ENCODE measurements around the gene P2RX4. TPM values are rescaled to one million over a fixed set of nuclear protein-coding genes. Genes with fewer than 3 reads are reported as not detected.
A peak's percentile ranks its signal among the peaks of the same experiment; 100 is the strongest.
"Not testable (repeated sequence)": the region's sequence is repeated elsewhere in the genome, so short reads cannot be mapped to it uniquely, and the experiment has no call there.

The P2RX4 gene
- total and polyA plus RNA-seq, 4 experiments from 2014 or later, result 35.4 to 66.0 (median 52.7) TPM

DNA sequence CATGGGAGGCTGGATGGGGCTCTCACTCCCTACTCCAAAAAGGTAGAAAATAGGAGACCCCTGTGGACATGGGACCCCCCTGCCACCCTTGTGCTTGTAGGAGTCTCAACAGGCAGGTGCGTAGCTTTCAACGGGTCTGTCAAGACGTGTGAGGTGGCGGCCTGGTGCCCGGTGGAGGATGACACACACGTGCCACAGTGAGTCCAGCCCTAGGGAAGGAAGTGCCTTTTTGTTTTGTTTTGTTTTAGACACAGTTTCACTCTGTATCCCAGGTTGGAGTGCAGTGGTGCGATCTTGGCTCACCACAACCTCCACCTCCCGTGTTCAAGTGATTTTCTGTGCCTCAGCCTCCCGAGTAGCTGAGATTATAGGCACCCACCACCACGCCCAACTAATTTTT is 12.9 kb downstream of the P2RX4 start:
- Mint-ChIP-seq H3K9me3 (no peaks in the 10 kb centered on the region), H3K4me3 (peak overlapping the region in 5 of 8 donors; percentile 23 to 84 (median 71)), H3K27ac (peak overlapping the region; percentile 86 to 97 (median 95)), H3K4me1 (peaks cover 32 to 61% (median 44%) of the 10 kb centered on the region in 4 donors), H3K36me3 (peaks cover 17 to 39% of the 10 kb centered on the region in 2 donors), H3K27me3 (no peaks in the 10 kb centered on the region)
- H3K4me3 ChIP-seq (ENCODE audit: low read length in 2 of 2), result no peak overlapping the region
- peaks cover 2% of the 10 kb centered on the region for H3K36me3 ChIP-seq (ENCODE audit: insufficient read depth, low read length)
- intact Hi-C loops (cut with micrococcal nuclease), result loop anchor here (1.0 to 2.0 kb wide), 3 partner anchors 94 to 162 kb away; no protein-coding TSS in a partner anchor
- POLR2A ChIA-PET (ENCODE audit: partially characterized antibody), result interaction anchor here (1.0 to 4.7 kb wide), 4 partner anchors 10 to 189 kb away, joined by 5 to 113 read pairs (median 47); partner anchors contain the start of genes P2RX4 and P2RX7
- CTCF ChIA-PET (ENCODE audit: partially characterized antibody), result interaction anchor here (1.0 to 3.2 kb wide), 4 partner anchors 9 to 163 kb away, joined by 3 to 16 read pairs (median 3); no protein-coding TSS in a partner anchor
- no peaks in the 10 kb centered on the region for H3K27me3 ChIP-seq (ENCODE audit: insufficient read depth, low read length)
- no peaks in the 10 kb centered on the region for H3K9me3 ChIP-seq (ENCODE audit: control insufficient read depth in 1 of 2, low read length in 2 of 2)
- DNase-seq, result peak in 1 of 5 donors; percentile 21
- peaks cover 51% of the 10 kb centered on the region for H3K4me1 ChIP-seq (ENCODE audit: insufficient read depth, low read length)
- peak overlapping the region; percentile 47 for H3K27ac ChIP-seq (ENCODE audit: low read depth, low read length)

DNA sequence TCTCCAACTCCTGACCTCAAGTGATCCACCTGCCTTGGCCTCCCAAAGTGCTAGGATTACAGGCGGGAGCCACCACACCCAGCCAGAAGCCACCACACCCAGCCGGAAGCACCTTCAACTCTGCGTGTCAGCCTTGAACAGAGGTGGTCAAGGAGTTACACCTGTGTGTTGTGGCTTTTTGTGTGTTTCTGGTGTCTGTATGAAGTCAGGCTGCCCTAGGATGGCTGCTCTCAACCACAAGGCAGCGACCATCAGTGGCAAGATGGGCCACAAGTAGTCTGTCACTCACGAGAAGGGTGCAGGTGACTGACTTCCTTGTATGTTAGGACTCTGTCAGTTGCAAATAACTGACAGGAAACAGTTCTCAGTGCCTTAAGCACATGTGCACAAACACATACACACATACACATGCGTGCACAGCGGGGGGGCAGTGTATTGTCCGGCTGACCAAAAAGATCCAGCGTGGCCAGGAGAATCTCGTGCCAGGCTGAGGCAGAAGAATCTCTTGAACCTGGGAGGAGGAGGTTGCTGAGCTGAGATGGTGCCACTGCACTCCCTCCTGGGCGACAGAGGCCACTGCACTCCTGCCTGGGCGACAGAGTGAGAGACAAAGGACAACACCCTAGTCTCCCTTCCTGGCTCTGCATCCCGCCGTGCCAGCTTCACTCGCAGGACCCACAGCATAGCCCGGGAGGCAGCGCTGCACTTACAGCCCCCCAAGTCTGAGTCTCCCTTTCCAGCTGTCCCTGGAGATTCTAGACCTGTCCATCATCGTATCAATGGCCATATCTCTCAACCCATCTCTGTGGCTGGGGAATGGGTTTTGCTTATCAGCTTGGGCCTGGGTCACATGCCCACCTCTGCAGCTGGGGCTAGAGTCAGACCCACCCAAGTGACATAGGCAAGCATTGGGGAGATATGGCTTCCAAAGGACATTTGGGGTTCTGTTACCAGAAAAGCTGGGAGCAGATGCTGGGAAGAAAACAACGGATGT is 13.7 kb downstream of the P2RX4 start:
- Histone ChIP-seq H3K27me3 (ENCODE audit: insufficient read depth, low read length) (no peaks in the 10 kb centered on the region), H3K4me1 (ENCODE audit: insufficient read depth, low read length) (peaks cover 52% of the 10 kb centered on the region), H3K36me3 (ENCODE audit: insufficient read depth, low read length) (peaks cover 2% of the 10 kb centered on the region), H3K27ac (ENCODE audit: low read depth, low read length) (peak overlapping the region; percentile 47), H3K4me3 (ENCODE audit: low read length in 2 of 2) (peak overlapping the region in 1 of 2 donors; percentile 0), H3K9me3 (ENCODE audit: control insufficient read depth in 1 of 2, low read length in 2 of 2) (no peaks in the 10 kb centered on the region)
- DNase-seq, result peak; percentile 34 to 64 (median 53)
- ChIA-PET CTCF (ENCODE audit: partially characterized antibody) (interaction anchor here (0.9 to 3.2 kb wide), 12 partner anchors 8 to 642 kb away, joined by 3 to 26 read pairs (median 4); partner anchors contain the start of gene POP5), POLR2A (ENCODE audit: partially characterized antibody) (interaction anchor here (0.8 to 4.7 kb wide), 16 partner anchors 10 to 578 kb away, joined by 3 to 113 read pairs (median 4); partner anchors contain the start of genes CAMKK2, P2RX4 and P2RX7)
- peak overlapping the region; percentile 86 to 97 (median 95) for H3K27ac Mint-ChIP-seq
- H3K9me3 Mint-ChIP-seq, result no peaks in the 10 kb centered on the region
- intact Hi-C loops (cut with micrococcal nuclease), result loop anchor here (1.0 to 2.0 kb wide), 4 partner anchors 17 to 163 kb away; no protein-coding TSS in a partner anchor
- peak overlapping the region in 7 of 8 donors; percentile 19 to 84 (median 72) for H3K4me3 Mint-ChIP-seq
- H3K36me3 Mint-ChIP-seq, result peaks cover 17 to 34% of the 10 kb centered on the region in 2 donors
- no peaks in the 10 kb centered on the region for H3K27me3 Mint-ChIP-seq
- H3K4me1 Mint-ChIP-seq, result peaks cover 32 to 61% (median 44%) of the 10 kb centered on the region in 4 donors

DNA sequence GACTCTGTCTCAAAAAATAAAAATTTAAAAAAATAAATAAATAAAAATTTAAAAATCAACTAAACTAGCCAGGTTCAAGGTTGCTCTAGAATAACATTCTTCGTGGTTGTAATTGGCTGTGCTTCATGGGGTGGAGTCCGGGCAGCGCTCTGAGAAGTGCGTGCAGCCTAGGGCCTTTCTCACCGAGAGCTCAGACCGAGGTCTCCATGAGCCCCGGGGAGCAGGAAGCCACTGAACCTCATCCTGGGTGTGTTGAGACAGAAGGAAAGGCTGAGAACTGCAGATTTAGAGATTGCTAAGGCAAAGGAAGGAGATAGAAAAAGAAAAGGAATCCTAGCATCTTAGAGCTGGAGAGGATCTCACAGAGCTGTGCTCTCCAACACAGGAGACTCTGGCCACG is 14.7 kb downstream of the P2RX4 start:
- H3K9me3 Mint-ChIP-seq, result no peaks in the 10 kb centered on the region
- Histone ChIP-seq H3K36me3 (ENCODE audit: insufficient read depth, low read length) (peaks cover 7% of the 10 kb centered on the region), H3K27ac (ENCODE audit: low read depth, low read length) (peak overlapping the region; percentile 54), H3K9me3 (ENCODE audit: control insufficient read depth in 1 of 2, low read length in 2 of 2) (no peaks in the 10 kb centered on the region), H3K4me1 (ENCODE audit: insufficient read depth, low read length) (peaks cover 55% of the 10 kb centered on the region), H3K4me3 (ENCODE audit: low read length in 2 of 2) (no peak overlapping the region), H3K27me3 (ENCODE audit: insufficient read depth, low read length) (no peaks in the 10 kb centered on the region)
- no peaks in the 10 kb centered on the region for H3K27me3 Mint-ChIP-seq
- POLR2A ChIA-PET (ENCODE audit: partially characterized antibody), result interaction anchor here (0.6 to 4.7 kb wide), 18 partner anchors 9 to 577 kb away, joined by 3 to 113 read pairs (median 4); partner anchors contain the start of genes CAMKK2, P2RX4, P2RX7 and RNF34
- peak overlapping the region; percentile 68 to 89 (median 78) for H3K4me3 Mint-ChIP-seq
- H3K4me1 Mint-ChIP-seq, result peaks cover 30 to 63% (median 45%) of the 10 kb centered on the region in 4 donors
- H3K27ac Mint-ChIP-seq, result peak overlapping the region; percentile 86 to 97 (median 94)
- intact Hi-C loops (cut with micrococcal nuclease), result loop anchor here (1.0 kb wide), 1 partner anchor 16 kb away; no protein-coding TSS in a partner anchor
- CTCF ChIA-PET (ENCODE audit: partially characterized antibody), result interaction anchor here (0.6 to 3.2 kb wide), 10 partner anchors 9 to 643 kb away, joined by 3 to 26 read pairs (median 6); partner anchors contain the start of gene POP5
- peaks cover 16 to 36% of the 10 kb centered on the region in 2 donors for H3K36me3 Mint-ChIP-seq
- peak; percentile 58 to 74 (median 67) for DNase-seq

DNA sequence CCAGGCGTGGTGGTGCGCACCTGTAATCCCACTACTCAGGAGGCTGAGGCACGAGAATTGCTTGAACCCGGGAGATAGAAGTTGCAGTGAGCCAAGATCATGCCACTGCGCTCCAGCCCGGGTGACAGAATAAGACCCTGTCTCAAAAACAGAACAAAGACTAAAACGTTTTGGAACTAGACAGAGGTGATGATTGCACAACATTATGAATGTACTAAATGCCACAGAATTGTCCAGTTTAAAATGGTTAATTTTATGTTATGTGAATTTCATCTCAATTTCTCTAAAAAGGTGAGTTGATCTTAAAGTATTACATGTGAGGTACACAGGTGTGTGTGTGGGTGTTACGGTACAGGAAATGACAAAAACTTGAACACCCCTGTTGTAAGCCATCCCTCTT is 16.5 kb downstream of the P2RX4 start:
- intact Hi-C loops (cut with micrococcal nuclease), result no loop called here
- peaks cover 10% of the 10 kb centered on the region for H3K36me3 ChIP-seq (ENCODE audit: insufficient read depth, low read length)
- H3K36me3 Mint-ChIP-seq, result peaks cover 17 to 42% of the 10 kb centered on the region in 2 donors

DNA sequence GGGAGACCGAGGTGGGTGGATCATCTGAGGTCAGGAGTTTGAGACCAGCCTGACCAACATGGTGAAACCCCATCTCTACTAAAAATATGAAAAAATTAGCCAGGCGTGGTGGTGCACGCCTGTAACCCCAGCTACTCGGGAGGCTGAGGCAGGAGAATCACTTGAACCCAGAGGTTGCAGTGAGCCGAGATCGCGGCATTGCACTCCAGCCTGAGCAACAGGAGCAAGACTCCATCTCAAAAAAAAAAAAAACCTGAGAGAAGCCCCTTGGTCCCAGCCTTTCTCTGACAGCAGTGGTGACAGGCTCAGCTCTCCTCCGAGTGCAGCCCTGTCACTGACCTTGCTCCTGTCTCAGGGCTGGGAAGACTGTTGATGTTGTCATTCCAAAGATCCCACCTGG is 16.9 kb downstream of the P2RX4 start:
- POLR2A ChIA-PET (ENCODE audit: partially characterized antibody), result interaction anchor here (1.3 kb wide), 1 partner anchor 9 kb away, joined by 4 read pairs; no protein-coding TSS in a partner anchor
- H3K9me3 ChIP-seq (ENCODE audit: control insufficient read depth in 1 of 2, low read length in 2 of 2); H3K9me3 Mint-ChIP-seq; DNase-seq; H3K27me3 ChIP-seq (ENCODE audit: insufficient read depth, low read length); H3K4me3 Mint-ChIP-seq; H3K36me3 ChIP-seq (ENCODE audit: insufficient read depth, low read length); H3K27me3 Mint-ChIP-seq; H3K27ac ChIP-seq (ENCODE audit: low read depth, low read length); H3K4me3 ChIP-seq (ENCODE audit: low read length in 2 of 2); intact Hi-C loops (cut with micrococcal nuclease): not testable (repeated sequence)
- H3K4me1 Mint-ChIP-seq, result peaks cover 33 to 63% (median 49%) of the 10 kb centered on the region in 4 donors
- CTCF ChIA-PET (ENCODE audit: partially characterized antibody), result interaction anchor here (1.4 to 5.2 kb wide), 3 partner anchors 12 to 567 kb away, joined by 3 to 57 read pairs (median 3); no protein-coding TSS in a partner anchor
- H3K4me1 ChIP-seq (ENCODE audit: insufficient read depth, low read length), result peaks cover 65% of the 10 kb centered on the region
- H3K27ac Mint-ChIP-seq, result peak overlapping the region; percentile 57 to 87 (median 84)
- H3K36me3 Mint-ChIP-seq, result peaks cover 18 to 39% of the 10 kb centered on the region in 2 donors

More for the DNA sequence above, 16.5 kb downstream of the P2RX4 start:
- ChIA-PET POLR2A (ENCODE audit: partially characterized antibody) (no interaction called here), CTCF (ENCODE audit: partially characterized antibody) (interaction anchor here (1.3 to 1.6 kb wide), 3 partner anchors 18 to 568 kb away, joined by 3 to 4 read pairs (median 3); no protein-coding TSS in a partner anchor)
- H3K27ac ChIP-seq (ENCODE audit: low read depth, low read length), result no peak overlapping the region
- H3K4me3 ChIP-seq (ENCODE audit: low read length in 2 of 2), result no peak overlapping the region
- peak overlapping the region in 5 of 8 donors; percentile 5 to 46 (median 17) for H3K4me3 Mint-ChIP-seq
- peaks cover 65% of the 10 kb centered on the region for H3K4me1 ChIP-seq (ENCODE audit: insufficient read depth, low read length)
- no peaks in the 10 kb centered on the region for H3K27me3 ChIP-seq (ENCODE audit: insufficient read depth, low read length)
- H3K27ac Mint-ChIP-seq, result peak overlapping the region; percentile 57 to 88 (median 81)
- H3K9me3 ChIP-seq (ENCODE audit: control insufficient read depth in 1 of 2, low read length in 2 of 2), result no peaks in the 10 kb centered on the region
- H3K4me1 Mint-ChIP-seq, result peaks cover 34 to 67% (median 51%) of the 10 kb centered on the region in 4 donors
- no peak for DNase-seq
- H3K9me3 Mint-ChIP-seq, result no peaks in the 10 kb centered on the region
- no peaks in the 10 kb centered on the region for H3K27me3 Mint-ChIP-seq

DNA sequence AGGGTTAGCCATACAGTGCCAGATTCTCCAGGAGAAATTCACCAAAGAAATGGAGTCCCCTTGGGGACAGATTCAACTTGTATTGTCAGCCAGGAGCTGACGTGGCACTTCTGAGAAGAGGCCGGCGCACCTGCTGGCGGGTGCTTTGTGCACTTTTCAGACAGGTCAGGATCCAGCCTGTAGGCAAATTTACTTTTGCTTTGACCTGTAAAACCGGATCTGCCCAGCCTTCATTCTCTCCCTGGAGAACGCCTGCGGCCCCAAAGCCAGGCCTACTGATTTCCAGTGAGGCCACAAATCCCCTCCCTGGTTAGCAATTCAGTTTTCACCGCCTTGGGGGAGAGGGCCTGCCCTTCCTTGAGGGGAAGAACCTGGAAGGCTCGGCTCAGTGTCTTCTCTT is 17.4 kb downstream of the P2RX4 start:
- POLR2A ChIA-PET (ENCODE audit: partially characterized antibody), result interaction anchor here (1.3 kb wide), 1 partner anchor 9 kb away, joined by 4 read pairs; no protein-coding TSS in a partner anchor
- H3K4me3 ChIP-seq (ENCODE audit: low read length in 2 of 2), result no peak overlapping the region
- Mint-ChIP-seq H3K4me3 (no peak overlapping the region), H3K27me3 (no peaks in the 10 kb centered on the region), H3K9me3 (no peaks in the 10 kb centered on the region), H3K27ac (peak overlapping the region in 6 of 7 donors; percentile 24 to 87 (median 80)), H3K4me1 (peaks cover 33 to 60% (median 49%) of the 10 kb centered on the region in 4 donors), H3K36me3 (peaks cover 21 to 40% of the 10 kb centered on the region in 2 donors)
- H3K4me1 ChIP-seq (ENCODE audit: insufficient read depth, low read length), result peaks cover 65% of the 10 kb centered on the region
- intact Hi-C loops (cut with micrococcal nuclease), result no loop called here
- no peak for DNase-seq
- H3K27me3 ChIP-seq (ENCODE audit: insufficient read depth, low read length), result no peaks in the 10 kb centered on the region
- CTCF ChIA-PET (ENCODE audit: partially characterized antibody), result interaction anchor here (1.4 to 5.2 kb wide), 3 partner anchors 12 to 567 kb away, joined by 3 to 57 read pairs (median 3); no protein-coding TSS in a partner anchor
- H3K9me3 ChIP-seq (ENCODE audit: control insufficient read depth in 1 of 2, low read length in 2 of 2), result no peaks in the 10 kb centered on the region
- H3K36me3 ChIP-seq (ENCODE audit: insufficient read depth, low read length), result peaks cover 12% of the 10 kb centered on the region
- no peak overlapping the region for H3K27ac ChIP-seq (ENCODE audit: low read depth, low read length)

Data from CD4-positive, alpha-beta memory T cell (primary cell).